Cardiac muscle cell (in vitro differentiated cells and primary cell): ENCODE results near the gene AP3B1. TPM values are rescaled to one million over a fixed set of nuclear protein-coding genes. Genes with fewer than 3 reads are reported as not detected.
A peak's percentile ranks its signal among the peaks of the same experiment; 100 is the strongest.

Experiments used
- DNase-seq, 2 donors: peaks; one replicate each; pipeline versions ENCODE4 v3.0.0 to v3.0.0-alpha.2; 2010 to 2017; ENCODE audit warnings: low read depth in 1 of 2, low spot score in 1 of 2
- H3K27ac ChIP-seq: fragments of 200-600 bp; sonication (generic); 2 replicates; pipeline ENCODE4 v1.5.1; 2016
- H3K27me3 ChIP-seq: fragments of 200-600 bp; sonication (generic); 2 replicates; pipeline ENCODE4 v1.6.0; 2016; ENCODE audit warnings: control low read depth
- H3K36me3 ChIP-seq: fragments of 200-600 bp; sonication (generic); 2 replicates; pipeline ENCODE4 v1.5.1; 2016; ENCODE audit warnings: control low read depth
- H3K4me1 ChIP-seq: fragments of 200-600 bp; sonication (generic); 2 replicates; pipeline ENCODE4 v1.8.1; 2017; ENCODE audit warnings: low read depth, mild to moderate bottlenecking, mixed run types
- H3K4me3 ChIP-seq: fragments of 200-600 bp; sonication (generic); 2 replicates; pipeline ENCODE4 v1.5.1; 2016; ENCODE audit warnings: mild to moderate bottlenecking
- H3K9me3 ChIP-seq: fragments of 200-600 bp; sonication (generic); 2 replicates; pipeline ENCODE4 v1.5.1; 2017; ENCODE audit warnings: low read depth, mild to moderate bottlenecking, control low read depth
- CTCF ChIP-seq: IDR thresholded peaks from 2 replicates; pipeline ENCODE4 v1.5.1; 2012; ENCODE audit warnings: low read depth, mild to moderate bottlenecking, low read length
- polyA plus RNA-seq: library from polyadenylated mRNA; unstranded; fragments of >200 nt; fragmentation: Nextera tagmentation; extraction: Ambion mirVana; gene quantifications from 2 replicates; pipeline ENCODE4 v1.2.1, GENCODE V29; 2016
- total RNA-seq: library from RNA; depleted of rRNA; stranded (reverse); fragments of >200 nt; gene quantifications from 2 replicates; pipeline ENCODE4 v1.2.3, GENCODE V29; 2016

Gene AP3B1
- total and polyA plus RNA-seq, 2 experiments from 2014 or later = 32.2 to 35.3 TPM

- peaks cover 7% of the 10 kb centered on the region for H3K4me1 ChIP-seq
- H3K4me3 ChIP-seq = no peak overlapping the region
- no peaks in the 10 kb centered on the region for H3K9me3 ChIP-seq
- no peaks in the 10 kb centered on the region for H3K27me3 ChIP-seq
- peak in 1 of 2 donors; percentile 37 for DNase-seq
- TF ChIP-seq CTCF = no peak
- no peak overlapping the region for H3K27ac ChIP-seq
- H3K36me3 ChIP-seq = no peaks in the 10 kb centered on the region
Observed at GRCh38 chr5:78273436-78273835, 21.1 kb downstream of the AP3B1 start.

GRCh38 chr5:78271766-78272165 is 22.7 kb downstream of the AP3B1 start:
- Histone ChIP-seq H3K9me3 (no peaks in the 10 kb centered on the region), H3K4me3 (no peak overlapping the region), H3K27ac (no peak overlapping the region), H3K4me1 (peaks cover 16% of the 10 kb centered on the region), H3K27me3 (no peaks in the 10 kb centered on the region), H3K36me3 (no peaks in the 10 kb centered on the region)
- TF ChIP-seq CTCF = no peak
- no peak for DNase-seq

- TF ChIP-seq CTCF = peak; percentile 43
- Histone ChIP-seq H3K27ac (no peak overlapping the region), H3K27me3 (no peaks in the 10 kb centered on the region), H3K9me3 (no peaks in the 10 kb centered on the region), H3K36me3 (peaks cover 10% of the 10 kb centered on the region), H3K4me3 (no peak overlapping the region), H3K4me1 (peaks cover 16% of the 10 kb centered on the region)
- DNase-seq = peak in 1 of 2 donors; percentile 27
Observed at GRCh38 chr5:78269088-78269703, 25.3 kb downstream of the AP3B1 start.

- Histone ChIP-seq H3K9me3 (no peaks in the 10 kb centered on the region), H3K4me3 (no peak overlapping the region), H3K36me3 (peaks cover 10% of the 10 kb centered on the region), H3K27me3 (no peaks in the 10 kb centered on the region), H3K27ac (no peak overlapping the region), H3K4me1 (peaks cover 16% of the 10 kb centered on the region)
- TF ChIP-seq CTCF = no peak
- DNase-seq = no peak
Observed at GRCh38 chr5:78268356-78268755, 26.1 kb downstream of the AP3B1 start.

- DNase-seq = no peak
- Histone ChIP-seq H3K9me3 (no peaks in the 10 kb centered on the region), H3K4me1 (peaks cover 16% of the 10 kb centered on the region), H3K27ac (no peak overlapping the region), H3K27me3 (no peaks in the 10 kb centered on the region), H3K4me3 (no peak overlapping the region), H3K36me3 (peaks cover 10% of the 10 kb centered on the region)
- TF ChIP-seq CTCF = no peak
Observed at GRCh38 chr5:78265163-78265562, 29.3 kb downstream of the AP3B1 start.
